ENCODE data around the gene C3orf85. TPM values are rescaled to one million over a fixed set of nuclear protein-coding genes. Genes with fewer than 3 reads are reported as not detected.

The C3orf85 gene
- polyA plus RNA-seq, 3 donors, result not detected

DNA sequence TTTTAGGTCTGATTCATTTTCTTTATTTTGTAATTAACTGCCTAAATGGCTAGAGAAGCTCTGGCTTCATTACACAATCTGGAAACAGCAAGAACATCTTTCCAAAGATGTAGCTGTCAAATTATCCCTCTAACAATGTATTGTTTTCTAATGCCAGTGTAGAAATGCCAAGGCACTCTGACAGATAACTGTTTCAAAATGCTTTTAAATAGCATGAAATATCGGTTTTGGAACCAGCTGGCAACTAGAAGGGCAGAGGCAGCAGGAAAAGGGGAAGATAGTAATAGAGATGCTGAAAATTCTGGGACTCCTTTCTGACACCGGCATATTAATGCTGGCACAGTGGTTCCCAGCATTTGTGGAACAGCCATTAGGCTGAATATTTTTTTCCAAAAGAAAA lies 44.7 kb upstream of the C3orf85 start:
- Mint-ChIP-seq H3K4me3 (no peak overlapping the region), H3K27ac (no peak overlapping the region), H3K36me3 (no peaks in the 10 kb centered on the region), H3K9me3 (no peaks in the 10 kb centered on the region), H3K4me1 (peaks cover 1% of the 10 kb centered on the region), H3K27me3 (ENCODE audit: low read depth in 3 of 3) (no peaks in the 10 kb centered on the region)
- no peak overlapping the region for H3K9ac ChIP-seq (ENCODE audit: insufficient read depth, low read length, poor library complexity, severe bottlenecking)
- no peaks in the 10 kb centered on the region for H4K20me1 ChIP-seq (ENCODE audit: insufficient read depth, low read length)
- no peaks in the 10 kb centered on the region for H3K9me3 ChIP-seq (replicated peaks in 1 of 2; ENCODE audit: control insufficient read depth in 1 of 2, insufficient read depth in 1 of 2, low read length in 2 of 2)
- no peaks in the 10 kb centered on the region for H3K27me3 ChIP-seq (ENCODE audit: control insufficient read depth in 2 of 2, insufficient read depth in 2 of 2, low read length in 2 of 2)
- WGBS (ENCODE audit: insufficient coverage), result 78% methylated on average over 1 of the region's 2 CpGs
- intact Hi-C loops (cut with micrococcal nuclease), result no loop called here
- no peak overlapping the region for H3K4me2 ChIP-seq (replicated peaks; ENCODE audit: extremely low read depth, low read length, poor library complexity, severe bottlenecking)
- no peaks in the 10 kb centered on the region for H3K36me3 ChIP-seq (replicated peaks in 1 of 2; ENCODE audit: control insufficient read depth in 1 of 2, insufficient read depth in 2 of 2, low read length in 2 of 2)
- no peak overlapping the region for H2AFZ ChIP-seq (ENCODE audit: insufficient read depth, low read depth, low read length, poor library complexity, severe bottlenecking)
- H3K27ac ChIP-seq (ENCODE audit: low read depth in 1 of 2, low read length in 2 of 2), result no peak overlapping the region
- no peak for DNase-seq
- H3K79me2 ChIP-seq (ENCODE audit: insufficient read depth, low read length), result no peaks in the 10 kb centered on the region
- TF ChIP-seq, protein P1, sequence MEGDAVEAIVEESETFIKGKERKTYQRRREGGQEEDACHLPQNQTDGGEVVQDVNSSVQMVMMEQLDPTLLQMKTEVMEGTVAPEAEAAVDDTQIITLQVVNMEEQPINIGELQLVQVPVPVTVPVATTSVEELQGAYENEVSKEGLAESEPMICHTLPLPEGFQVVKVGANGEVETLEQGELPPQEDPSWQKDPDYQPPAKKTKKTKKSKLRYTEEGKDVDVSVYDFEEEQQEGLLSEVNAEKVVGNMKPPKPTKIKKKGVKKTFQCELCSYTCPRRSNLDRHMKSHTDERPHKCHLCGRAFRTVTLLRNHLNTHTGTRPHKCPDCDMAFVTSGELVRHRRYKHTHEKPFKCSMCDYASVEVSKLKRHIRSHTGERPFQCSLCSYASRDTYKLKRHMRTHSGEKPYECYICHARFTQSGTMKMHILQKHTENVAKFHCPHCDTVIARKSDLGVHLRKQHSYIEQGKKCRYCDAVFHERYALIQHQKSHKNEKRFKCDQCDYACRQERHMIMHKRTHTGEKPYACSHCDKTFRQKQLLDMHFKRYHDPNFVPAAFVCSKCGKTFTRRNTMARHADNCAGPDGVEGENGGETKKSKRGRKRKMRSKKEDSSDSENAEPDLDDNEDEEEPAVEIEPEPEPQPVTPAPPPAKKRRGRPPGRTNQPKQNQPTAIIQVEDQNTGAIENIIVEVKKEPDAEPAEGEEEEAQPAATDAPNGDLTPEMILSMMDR (IDR thresholded peaks at IDR 0.05), result no peak
- no peaks in the 10 kb centered on the region for H3K4me1 ChIP-seq (ENCODE audit: control insufficient read depth in 1 of 2, insufficient read depth in 2 of 2, low read length in 2 of 2)
- H3K4me3 ChIP-seq (replicated peaks in 1 of 3; ENCODE audit: low read depth in 2 of 3, low read length in 3 of 3), result no peak overlapping the region

DNA sequence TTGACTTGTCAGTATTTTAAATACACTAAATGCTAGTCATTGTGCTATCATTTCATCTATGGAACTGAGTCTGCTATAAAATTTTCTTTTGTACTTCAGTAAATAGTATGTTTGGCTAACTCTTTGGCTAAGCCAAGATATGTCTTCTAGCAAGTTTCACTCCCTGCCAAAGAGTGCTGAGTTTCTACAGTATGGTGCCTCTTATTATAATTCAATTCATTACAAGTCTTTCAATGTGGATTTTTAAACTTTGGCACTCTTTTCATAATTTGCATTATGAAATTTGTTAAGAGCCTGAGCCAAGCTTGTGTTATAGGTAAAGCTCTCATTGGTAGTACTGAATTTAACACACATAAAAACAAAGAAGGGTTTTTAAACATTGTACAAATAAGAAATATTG lies 43.0 kb upstream of the C3orf85 start:
- no peaks in the 10 kb centered on the region for H3K27me3 Mint-ChIP-seq (ENCODE audit: low read depth in 3 of 3)
- H3K27ac Mint-ChIP-seq, result no peak overlapping the region
- intact Hi-C loops (cut with micrococcal nuclease), result no loop called here
- Histone ChIP-seq H3K9me3 (replicated peaks in 1 of 2; ENCODE audit: control insufficient read depth in 1 of 2, insufficient read depth in 1 of 2, low read length in 2 of 2) (no peaks in the 10 kb centered on the region), H3K79me2 (ENCODE audit: insufficient read depth, low read length) (no peaks in the 10 kb centered on the region), H3K27me3 (ENCODE audit: control insufficient read depth in 2 of 2, insufficient read depth in 2 of 2, low read length in 2 of 2) (no peaks in the 10 kb centered on the region), H2AFZ (ENCODE audit: insufficient read depth, low read depth, low read length, poor library complexity, severe bottlenecking) (no peak overlapping the region), H3K4me3 (replicated peaks in 1 of 3; ENCODE audit: low read depth in 2 of 3, low read length in 3 of 3) (no peak overlapping the region), H3K9ac (ENCODE audit: insufficient read depth, low read length, poor library complexity, severe bottlenecking) (no peak overlapping the region), H3K4me2 (replicated peaks; ENCODE audit: extremely low read depth, low read length, poor library complexity, severe bottlenecking) (no peak overlapping the region), H3K4me1 (ENCODE audit: control insufficient read depth in 1 of 2, insufficient read depth in 2 of 2, low read length in 2 of 2) (no peaks in the 10 kb centered on the region), H3K36me3 (replicated peaks in 1 of 2; ENCODE audit: control insufficient read depth in 1 of 2, insufficient read depth in 2 of 2, low read length in 2 of 2) (no peaks in the 10 kb centered on the region), H3K27ac (ENCODE audit: low read depth in 1 of 2, low read length in 2 of 2) (no peak overlapping the region), H4K20me1 (ENCODE audit: insufficient read depth, low read length) (no peaks in the 10 kb centered on the region)
- peaks cover 4% of the 10 kb centered on the region for H3K4me1 Mint-ChIP-seq
- no peak for DNase-seq
- H3K4me3 Mint-ChIP-seq, result no peak overlapping the region
- no peaks in the 10 kb centered on the region for H3K36me3 Mint-ChIP-seq
- TF ChIP-seq, protein P1 (IDR thresholded peaks at IDR 0.05), result no peak
- H3K9me3 Mint-ChIP-seq, result no peaks in the 10 kb centered on the region

All from CD14-positive monocyte (primary cell).